Measurements from ENCODE around the gene SNX15.

SNX15 gene

DNA sequence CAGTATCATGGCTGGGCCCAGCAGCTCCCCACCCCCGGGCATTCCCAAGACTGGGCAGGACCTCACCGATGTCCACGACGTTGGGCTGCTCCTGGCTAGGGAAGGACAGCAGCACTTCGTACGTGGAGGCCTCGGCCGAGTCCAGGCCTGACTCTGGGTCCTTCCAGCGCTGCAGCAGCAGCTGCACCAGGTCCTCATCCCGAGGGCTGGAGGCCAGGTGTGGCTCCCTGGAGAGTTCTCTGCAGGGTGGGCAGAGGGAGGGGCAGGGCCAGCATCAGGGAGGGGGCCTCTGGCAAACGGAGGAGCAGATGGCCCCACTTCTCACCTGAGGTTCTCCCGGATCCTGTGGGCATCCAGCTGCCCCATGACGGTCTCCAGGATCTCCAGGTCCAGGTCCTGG is 30.8 kb downstream of the SNX15 start:
- no peak for DNase-seq

DNA sequence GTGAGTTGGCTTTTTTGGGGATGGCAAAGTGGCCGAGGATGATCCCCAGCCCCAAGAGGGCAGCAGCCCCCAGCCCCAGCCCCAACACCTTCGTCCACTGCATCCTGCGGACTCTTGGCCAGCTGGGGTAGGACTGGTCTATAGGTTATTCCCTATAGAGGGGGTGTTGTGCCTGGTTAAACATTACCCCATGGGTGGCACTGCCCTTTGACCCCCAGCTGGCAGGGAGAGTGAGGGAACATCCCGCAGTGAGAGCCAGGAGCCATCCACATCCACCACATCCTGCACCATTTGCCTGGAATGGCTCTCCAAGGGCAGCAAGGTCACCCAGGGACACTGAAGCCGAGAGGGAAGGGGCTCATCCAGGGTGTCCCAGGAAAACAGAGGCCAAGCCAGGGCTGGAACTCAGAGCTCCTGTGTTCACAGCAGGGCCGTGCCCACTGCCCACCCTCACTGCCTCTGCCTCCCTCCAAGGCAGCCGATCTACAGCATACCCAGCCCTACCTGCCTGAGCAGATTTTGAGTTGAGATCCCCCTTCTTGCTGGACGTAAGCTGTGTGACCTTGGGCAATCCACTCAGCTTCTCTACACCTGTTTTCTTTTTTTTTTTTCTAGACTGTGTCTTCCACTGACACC is 31.3 kb downstream of the SNX15 start, which contains the start of gene NAALADL1:
Gene NAALADL1, minus strand, starts transcription at position 135 of the 636 bp plus-strand sequence. Its CDS starts 32 bp downstream, at position 103.
- no peak for DNase-seq

DNA sequence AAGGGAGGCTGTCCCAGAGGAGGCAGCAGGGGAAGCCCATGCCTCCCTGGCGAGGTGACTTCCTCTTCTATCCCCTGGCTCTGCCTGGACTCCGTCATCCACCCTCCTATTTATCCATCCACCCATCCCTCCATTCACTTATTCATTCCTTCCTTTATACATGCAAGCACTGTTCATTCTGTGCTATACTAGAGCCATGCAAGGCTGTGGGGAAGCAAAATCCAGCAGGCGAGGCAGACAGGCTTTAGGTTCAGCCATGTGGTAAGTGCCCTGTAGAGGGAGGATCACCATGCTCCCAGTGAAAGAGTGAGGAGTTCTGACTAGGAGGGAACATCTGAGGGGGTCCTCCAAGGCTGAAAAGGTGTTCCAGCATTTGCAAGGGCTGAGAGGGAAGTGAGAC is 32.3 kb downstream of the SNX15 start:
- DNase-seq: no peak

DNA sequence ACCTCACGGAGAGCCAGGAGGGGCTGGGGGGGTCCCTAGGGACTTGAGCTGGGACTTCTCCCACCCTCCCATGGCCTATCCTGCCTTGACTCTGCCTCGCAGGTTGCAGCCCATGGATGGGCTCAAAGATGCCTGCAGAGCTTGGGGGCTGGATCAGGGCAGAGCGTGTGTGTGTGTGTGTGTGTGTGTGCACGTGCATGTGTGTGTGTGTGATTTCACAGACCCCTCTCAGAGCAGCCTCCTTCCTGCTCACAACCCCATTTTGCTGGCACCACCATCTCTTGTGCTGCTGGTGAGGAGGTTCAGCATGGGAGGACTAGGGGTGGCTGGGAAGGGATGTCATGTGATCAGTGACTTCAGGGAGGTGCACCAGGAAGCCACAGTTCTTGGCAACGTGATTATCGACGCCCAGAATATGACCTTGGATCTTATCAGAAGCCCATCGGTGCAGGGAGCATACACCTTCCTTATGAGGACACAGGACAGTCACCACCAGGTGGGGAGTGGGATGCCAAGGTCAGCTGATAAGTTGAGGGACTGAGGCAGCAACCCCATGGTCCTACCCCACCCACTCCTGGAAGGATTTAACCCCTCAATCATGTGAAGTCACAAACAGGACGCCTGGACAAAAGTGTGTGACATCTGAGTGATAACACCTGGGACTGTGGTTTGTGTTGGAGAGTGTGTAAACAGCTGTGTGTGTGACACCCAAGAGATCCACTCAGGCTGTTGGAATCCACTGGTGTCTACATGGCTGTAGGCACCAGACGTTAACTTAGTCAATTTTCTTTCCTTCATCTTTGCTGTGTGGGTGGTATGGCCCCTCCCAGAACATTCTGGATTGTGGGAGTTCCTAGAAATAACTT is 33.0 kb downstream of the SNX15 start:
- DNase-seq: no peak

- no peak for DNase-seq
Observed at GRCh38 chr11:65060913-65061408, 33.7 kb downstream of the SNX15 start.

GRCh38 chr11:65063532-65063931 is 36.3 kb downstream of the SNX15 start:
- no peak for DNase-seq

GRCh38 chr11:65064847-65065240 is 37.6 kb downstream of the SNX15 start:
- DNase-seq: no peak

DNA sequence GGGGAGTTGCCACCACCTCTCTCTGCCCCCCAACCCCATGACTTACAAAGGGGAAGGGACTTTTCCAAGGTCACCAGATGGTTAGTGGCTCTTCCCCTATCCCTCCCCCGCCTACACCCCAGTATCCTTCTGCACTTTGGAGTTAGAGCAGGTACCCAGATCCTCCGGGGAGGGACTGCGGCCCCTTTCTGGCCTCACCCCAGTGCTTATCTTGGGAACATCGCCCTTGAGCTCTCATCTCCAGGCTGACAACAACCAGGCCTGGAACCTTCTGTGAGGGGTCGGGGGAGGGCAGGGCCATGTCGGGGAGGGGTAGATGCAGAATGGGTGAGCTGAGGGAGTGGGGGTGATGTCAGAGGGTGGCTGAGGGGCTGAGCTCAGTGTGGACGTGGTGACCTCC is 38.6 kb downstream of the SNX15 start:
- no peak for DNase-seq

GRCh38 chr11:65066315-65066714 is 39.1 kb downstream of the SNX15 start:
- DNase-seq: no peak

GRCh38 chr11:65066805-65067291 is 39.6 kb downstream of the SNX15 start:
- DNase-seq: no peak

GRCh38 chr11:65067446-65067845 is 40.2 kb downstream of the SNX15 start:
- DNase-seq: no peak

DNA sequence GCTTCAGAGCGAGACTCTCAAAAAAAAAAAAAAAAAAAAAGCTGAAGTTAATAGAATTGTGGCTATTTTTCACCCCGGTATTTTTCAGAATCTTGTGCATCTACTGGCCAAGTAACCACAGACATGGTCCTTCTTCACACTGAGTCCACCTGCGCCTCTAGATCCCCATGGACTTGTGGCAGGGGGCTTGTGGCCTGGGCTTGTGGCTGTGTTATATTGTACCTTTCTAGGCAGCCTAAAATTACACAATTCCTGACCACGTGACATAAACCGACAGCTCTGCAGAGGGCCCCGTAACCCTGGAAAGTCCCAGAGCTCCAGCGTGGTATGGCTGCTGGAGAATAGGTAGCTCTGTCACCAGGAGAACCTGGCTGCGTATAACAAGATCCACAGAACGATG is 42.0 kb downstream of the SNX15 start:
- no peak for DNase-seq

GRCh38 chr11:65071907-65072630 is 44.8 kb downstream of the SNX15 start:
- no peak for DNase-seq

DNA sequence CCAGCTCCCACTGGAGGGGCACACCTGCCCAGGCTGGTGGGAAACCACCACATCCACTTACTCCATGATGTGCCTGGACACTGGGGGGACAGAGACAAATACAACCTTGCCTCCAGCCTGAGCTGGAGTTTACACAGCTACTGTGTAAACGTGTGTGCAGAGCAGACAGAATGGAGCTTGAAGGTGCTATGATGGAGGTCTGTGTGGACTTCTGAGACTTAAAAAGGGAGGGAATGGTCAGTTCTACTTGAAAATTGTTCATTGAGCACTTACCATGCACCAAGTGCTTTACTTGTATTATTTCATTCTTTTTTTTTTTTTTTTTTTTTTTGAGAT is 45.4 kb downstream of the SNX15 start:
- no peak for DNase-seq

DNA sequence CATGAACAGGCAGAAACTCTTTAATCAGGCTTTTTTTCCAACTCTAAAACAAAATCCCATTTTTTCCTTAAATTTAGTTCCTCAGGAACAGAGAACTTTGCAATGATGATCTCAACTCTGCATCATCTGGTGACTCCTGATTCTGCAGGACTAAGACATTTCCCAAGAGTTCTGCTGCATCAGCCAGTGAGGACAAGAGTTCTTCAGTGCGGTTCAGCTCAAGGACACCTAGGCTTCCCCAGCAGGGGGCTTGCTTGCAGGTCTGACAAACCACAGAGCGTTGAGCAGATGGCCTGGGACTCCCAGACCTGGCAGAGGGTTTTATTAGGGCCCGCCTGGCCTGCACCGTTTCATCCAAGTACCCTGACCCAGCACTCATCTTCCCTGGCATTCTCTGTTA is 50.2 kb downstream of the SNX15 start:
- no peak for DNase-seq

GRCh38 chr11:65078151-65078550 is 50.9 kb downstream of the SNX15 start:
- DNase-seq: peak; percentile 73

DNA sequence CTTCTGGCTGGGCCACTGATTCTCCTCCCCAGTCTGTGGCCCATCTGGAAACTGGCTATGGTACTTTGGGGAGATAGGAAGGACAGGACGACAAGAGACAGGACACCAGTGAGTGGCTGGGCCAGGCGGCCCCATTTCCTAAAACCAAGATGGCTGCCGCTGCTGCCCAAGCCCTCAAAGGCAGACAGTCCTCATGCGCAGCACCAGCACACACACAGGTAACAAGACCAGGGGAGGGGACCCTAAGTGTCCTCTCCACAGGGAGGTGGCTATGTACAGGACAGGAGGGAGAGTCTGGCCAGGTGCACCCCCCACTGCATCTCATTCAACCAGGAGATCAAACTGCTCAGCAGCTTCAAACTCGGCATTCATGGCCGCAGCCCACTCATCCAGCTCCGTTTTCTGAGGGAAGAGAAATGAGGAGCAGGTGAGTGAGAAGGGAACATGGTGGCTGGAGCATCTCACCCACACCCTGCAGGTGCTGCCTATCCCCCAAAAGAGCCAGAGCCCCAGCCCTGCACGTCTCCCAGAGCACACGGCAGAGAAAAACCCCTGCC is 51.6 kb downstream of the SNX15 start:
- no peak for DNase-seq

GRCh38 chr11:65083134-65083833 is 56.0 kb downstream of the SNX15 start:
- DNase-seq: no peak

GRCh38 chr11:65083834-65084597 is 56.8 kb downstream of the SNX15 start, which contains the start of the genes CDCA5 and ZFPL1:
CDCA5 (minus strand) TSS chr11:65084040; CDS start chr11:65083978, 62 bp downstream.
ZFPL1 (plus strand) TSS chr11:65084222; CDS start chr11:65084699, 477 bp downstream.
- peak; percentile 95 for DNase-seq

- DNase-seq: no peak
Observed at GRCh38 chr11:65084598-65085375, 57.5 kb downstream of the SNX15 start.

DNA sequence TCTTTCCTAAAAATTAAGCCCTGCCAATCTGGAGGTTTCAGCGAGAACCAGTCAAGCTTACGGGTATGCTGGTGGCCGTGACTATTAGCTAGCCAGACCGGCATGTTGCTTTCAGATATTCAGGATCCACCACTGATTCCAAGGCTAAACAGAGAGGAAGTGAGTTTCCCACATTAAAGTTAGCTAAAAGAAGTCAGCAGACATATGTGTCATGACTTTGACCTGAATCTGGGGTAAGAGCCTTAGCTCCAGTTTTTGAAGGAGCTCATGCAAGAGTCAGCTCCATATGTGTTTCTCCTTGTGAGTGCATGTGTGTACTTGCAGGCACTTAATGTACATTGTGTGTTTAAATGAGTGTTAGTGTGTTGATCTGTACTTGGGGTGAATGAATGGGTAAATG is 58.2 kb downstream of the SNX15 start:
- no peak for DNase-seq
